NB4 (cell line): ENCODE data around the gene HSPB6.
"Not testable (repeated sequence)": the region's sequence is repeated elsewhere in the genome, so short reads cannot be mapped to it uniquely, and the experiment has no call there.

ENCODE experiments used
- DNase-seq: peaks from one replicate; pipeline ENCODE4 v3.0.0; 2010; ENCODE audit warnings: low read depth
- H3K4me3 ChIP-seq: one replicate; pipeline ENCODE4 v1.5.1; 2011; ENCODE audit warnings: mild to moderate bottlenecking, low read depth, low read length, moderate library complexity
- CTCF ChIP-seq: IDR thresholded peaks from one replicate; pipeline ENCODE4 v1.5.1; 2012; ENCODE audit warnings: low read depth, low read length
- MYC ChIP-seq: IDR thresholded peaks from 2 replicates; pipeline ENCODE4 v1.6.1; 2011; ENCODE audit warnings: low read depth, low read length
- POLR2A ChIP-seq: IDR thresholded peaks from 2 replicates; pipeline ENCODE4 v1.6.1; 2011; ENCODE audit warnings: mild to moderate bottlenecking; ENCODE audit not compliant: insufficient read length; ENCODE audit errors: extremely low read depth
- TF ChIP-seq, protein P1 (sequence below): IDR thresholded peaks from 2 replicates; pipeline ENCODE4 v1.6.1; 2011; ENCODE audit warnings: low read depth, low read length

HSPB6 gene

GRCh38 chr19:35729021-35729420, 27.8 kb downstream of the HSPB6 start:
- no peak for TF ChIP-seq POLR2A
- TF ChIP-seq CTCF: no peak
- no peak for TF ChIP-seq MYC
- TF ChIP-seq, protein P1, sequence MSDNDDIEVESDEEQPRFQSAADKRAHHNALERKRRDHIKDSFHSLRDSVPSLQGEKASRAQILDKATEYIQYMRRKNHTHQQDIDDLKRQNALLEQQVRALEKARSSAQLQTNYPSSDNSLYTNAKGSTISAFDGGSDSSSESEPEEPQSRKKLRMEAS: no peak
- DNase-seq: no peak
- H3K4me3 ChIP-seq: no peak overlapping the region

DNA sequence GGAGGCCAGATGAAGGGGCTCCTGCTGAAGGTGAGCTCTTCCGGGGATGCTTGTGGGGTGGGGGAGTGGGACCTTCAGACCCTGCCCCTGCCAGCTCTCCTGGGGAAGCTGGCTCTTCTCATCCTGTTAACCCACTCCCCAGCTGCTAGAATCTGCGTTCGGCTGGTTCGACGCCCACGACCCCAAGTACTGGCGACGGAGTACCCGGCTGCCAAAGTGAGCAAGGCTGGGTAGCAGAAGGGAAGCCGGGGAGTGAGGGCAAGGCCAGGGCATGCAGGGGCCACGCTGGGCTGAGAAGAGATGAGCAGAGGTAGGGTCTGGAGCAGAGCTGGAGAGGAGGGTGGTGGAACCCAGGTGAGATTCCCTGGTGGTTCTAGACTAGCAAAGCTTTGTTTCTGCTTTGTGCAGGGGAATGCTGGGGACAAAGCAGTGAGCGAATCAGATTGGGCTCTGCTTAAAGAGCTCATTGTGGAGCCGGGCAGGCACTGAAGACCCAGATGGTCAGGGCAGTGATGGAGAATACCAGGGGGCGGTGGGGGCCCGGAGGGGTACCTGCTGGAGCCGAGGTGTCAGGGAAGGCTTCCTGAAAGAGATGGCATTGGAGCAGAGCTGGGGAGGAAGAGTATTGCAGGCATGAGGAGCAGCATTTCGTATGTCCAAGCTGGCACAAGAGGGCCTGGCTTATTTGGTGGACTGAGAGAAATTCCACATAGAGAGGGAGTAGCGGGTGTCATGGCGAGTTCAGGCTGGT, 28.7 kb downstream of the HSPB6 start:
- TF ChIP-seq MYC (no peak), CTCF (no peak), POLR2A (no peak)
- TF ChIP-seq, protein P1: no peak
- no peak for DNase-seq
- no peak overlapping the region for H3K4me3 ChIP-seq

DNA sequence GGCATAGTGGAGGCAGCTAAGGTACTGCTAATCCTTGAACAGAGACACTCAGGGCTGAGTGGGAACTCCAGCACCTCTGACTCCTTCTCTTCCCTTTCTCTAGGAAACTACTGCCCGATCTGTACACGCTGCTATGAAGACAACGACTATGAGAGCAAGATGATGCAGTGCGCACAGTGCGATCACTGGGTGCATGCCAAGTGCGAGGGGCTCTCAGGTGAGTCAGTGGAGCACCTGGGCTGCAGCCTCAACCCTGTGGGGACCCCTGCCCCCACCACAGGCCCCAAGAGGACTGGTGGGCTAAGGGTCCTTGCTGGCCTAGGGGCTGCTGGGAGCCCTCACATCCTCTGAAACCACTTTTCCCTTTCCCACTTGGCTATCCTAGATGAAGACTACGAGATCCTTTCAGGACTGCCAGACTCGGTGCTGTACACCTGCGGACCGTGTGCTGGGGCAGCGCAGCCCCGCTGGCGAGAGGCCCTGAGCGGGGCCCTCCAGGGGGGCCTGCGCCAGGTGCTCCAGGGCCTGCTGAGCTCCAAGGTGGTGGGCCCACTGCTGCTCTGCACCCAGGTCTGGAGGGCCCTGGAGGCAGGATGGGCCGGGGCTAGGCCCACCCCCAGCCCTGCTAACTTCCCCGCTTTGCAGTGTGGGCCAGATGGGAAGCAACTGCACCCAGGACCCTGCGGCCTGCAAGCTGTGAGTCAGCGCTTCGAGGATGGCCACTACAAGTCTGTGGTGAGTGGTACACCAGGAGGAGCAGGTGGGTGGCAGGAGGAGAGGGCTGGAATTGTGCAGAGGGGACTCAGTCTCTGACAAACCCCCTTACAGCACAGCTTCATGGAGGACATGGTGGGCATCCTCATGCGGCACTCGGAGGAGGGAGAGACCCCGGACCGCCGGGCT, 29.5 kb downstream of the HSPB6 start:
- no peak for TF ChIP-seq MYC
- TF ChIP-seq, protein P1: no peak
- no peak for TF ChIP-seq POLR2A
- no peak overlapping the region for H3K4me3 ChIP-seq
- DNase-seq: no peak

GRCh38 chr19:35725216-35725861, 31.5 kb downstream of the HSPB6 start:
- TF ChIP-seq MYC (no peak), CTCF (no peak), POLR2A (no peak)
- TF ChIP-seq, protein P1: no peak

GRCh38 chr19:35724560-35724959, 32.3 kb downstream of the HSPB6 start:
- no peak for DNase-seq
- no peak overlapping the region for H3K4me3 ChIP-seq
- TF ChIP-seq POLR2A: no peak
- no peak for TF ChIP-seq CTCF
- no peak for TF ChIP-seq MYC
- TF ChIP-seq, protein P1: no peak

More at GRCh38 chr19:35725216-35725861, 31.5 kb downstream of the HSPB6 start:
- H3K4me3 ChIP-seq: no peak overlapping the region
- DNase-seq: no peak

GRCh38 chr19:35724132-35724531, 32.7 kb downstream of the HSPB6 start:
- not testable (repeated sequence) for H3K4me3 ChIP-seq, DNase-seq
